Thoracic aorta endothelial cell (primary cell): Measurements from ENCODE around the gene POU3F1. TPM values are rescaled to one million over a fixed set of nuclear protein-coding genes. Genes with fewer than 3 reads are reported as not detected.

Source experiments
- small RNA-seq: library from RNA; depleted of rRNA; stranded (forward); fragments of <200 nt; gene quantifications from one replicate; pipeline ENCODE3, GENCODE V24; 2012
- total RNA-seq: library from RNA; depleted of rRNA; stranded (reverse); fragments of >200 nt; gene quantifications from 2 replicates; pipeline ENCODE4 v1.2.3, GENCODE V29; 2012

The POU3F1 gene
- total RNA-seq, result not detected in 2 replicates

GRCh38 chr1:38046333-38046883 lies at the start of gene POU3F1:
Gene POU3F1, minus strand, starts transcription at chr1:38046793. Its CDS starts 50 bp downstream, at chr1:38046743.

GRCh38 chr1:38012363-38013226 lies 34.0 kb downstream of the POU3F1 start, which contains the start of gene UTP11:
Gene UTP11, plus strand, starts transcription at chr1:38012734. Its CDS starts 69 bp downstream, at chr1:38012803.

GRCh38 chr1:38005195-38006007 lies 41.2 kb downstream of the POU3F1 start, which contains the start of gene FHL3:
Gene FHL3, minus strand, starts transcription at chr1:38005514. Its CDS starts 6,102 bp downstream, at chr1:37999412.

Small RNA genes lying within 50 kb of the gene (small RNA-seq; reads per million reads assigned to genes)
- not detected for gene MIR3659

Other genes with a start within 250 kb of the POU3F1 start
- 12.9 and 14.0 TPM in 2 replicates for gene C1orf122, start 239.0 kb downstream of the POU3F1 start, total RNA-seq
- 17.8 and 20.2 TPM in 2 replicates for gene YRDC, start 238.6 kb downstream of the POU3F1 start, total RNA-seq
- 4.5 and 4.7 TPM in 2 replicates for gene MTF1, start 187.2 kb downstream of the POU3F1 start, total RNA-seq
- 20.3 and 22.3 TPM in 2 replicates for gene INPP5B, start 99.7 kb downstream of the POU3F1 start, total RNA-seq
- 142 and 178 TPM in 2 replicates for gene SF3A3, start 56.8 kb downstream of the POU3F1 start, total RNA-seq
- gene FHL3, start 41.3 kb downstream of the POU3F1 start, total RNA-seq, result 27.7 and 30.7 TPM in 2 replicates
- 76.6 and 88.4 TPM in 2 replicates for gene UTP11, start 34.1 kb downstream of the POU3F1 start, total RNA-seq